DND-41 (cell line): Measurements from ENCODE around the gene OLR1.

Experiments
- ATAC-seq: fragments of 200-7000 bp; cut with Tn5 transposase; 3 replicates; pipeline ENCODE4 v1.9.1; 2021; ENCODE audit warnings: low read depth; ENCODE audit not compliant: insufficient read depth
- DNase-seq: peaks from one replicate; pipeline ENCODE4 v3.0.0-alpha.2; 2020
- H2AFZ ChIP-seq: 2 replicates; pipeline ENCODE4 v1.6.0; 2012; ENCODE audit warnings: low read depth, low read length
- H3K27ac ChIP-seq: 2 replicates; pipeline ENCODE4 v1.5.1; 2012; ENCODE audit warnings: low read length, inconsistent platforms
- H3K27me3 ChIP-seq: fragments of 200-600 bp; sonication (generic); 2 replicates; pipeline ENCODE4 v1.6.0; 2012; ENCODE audit warnings: low read length, mild to moderate bottlenecking, inconsistent platforms; ENCODE audit not compliant: insufficient read depth, poor library complexity
- H3K36me3 ChIP-seq: 2 replicates; pipeline ENCODE4 v1.5.1; 2012; ENCODE audit warnings: low read length, inconsistent platforms; ENCODE audit not compliant: insufficient read depth
- H3K4me1 ChIP-seq: 2 replicates; pipeline ENCODE4 v1.5.1; 2012; ENCODE audit warnings: mild to moderate bottlenecking, low read length; ENCODE audit not compliant: insufficient read depth
- H3K4me2 ChIP-seq: 2 replicates; pipeline ENCODE4 v1.6.0; 2012; ENCODE audit warnings: mild to moderate bottlenecking, moderate library complexity, low read length, inconsistent platforms; ENCODE audit not compliant: insufficient read depth
- H3K4me3 ChIP-seq, 2 experiments: fragments of 200-600 bp in 1 of 2; shearing (Covaris generic) in 1 of 2; 2 replicates each; pipeline ENCODE4 v1.5.1; 2012 to 2016; ENCODE audit warnings: inconsistent platforms in 2 of 2, low read length in 2 of 2, mild to moderate bottlenecking in 2 of 2, low read depth in 1 of 2, moderate library complexity in 1 of 2
- H3K79me2 ChIP-seq: 2 replicates; pipeline ENCODE4 v1.6.0; 2012; ENCODE audit warnings: low read length, inconsistent platforms; ENCODE audit not compliant: insufficient read depth
- H3K9ac ChIP-seq: 2 replicates; pipeline ENCODE4 v1.6.0; 2012; ENCODE audit warnings: low read depth, mild to moderate bottlenecking, inconsistent platforms, low read length, moderate library complexity
- H3K9me3 ChIP-seq: 2 replicates; pipeline ENCODE4 v1.5.1; 2012; ENCODE audit warnings: low read length, moderate library complexity, mild to moderate bottlenecking, inconsistent platforms; ENCODE audit not compliant: insufficient read depth, severe bottlenecking
- H4K20me1 ChIP-seq: 2 replicates; pipeline ENCODE4 v1.6.0; 2012; ENCODE audit warnings: low read length; ENCODE audit not compliant: insufficient read depth
- EZH2 ChIP-seq: IDR thresholded peaks from 3 replicates; pipeline ENCODE4 v1.6.1; 2012; ENCODE audit warnings: borderline replicate concordance, low read depth, mild to moderate bottlenecking, moderate library complexity, low read length, inconsistent platforms; ENCODE audit not compliant: severe bottlenecking
- TF ChIP-seq, protein P1 (sequence below): IDR thresholded peaks from 2 replicates; pipeline ENCODE4 v1.5.1; 2012; ENCODE audit warnings: borderline replicate concordance, low read length, moderate library complexity, mild to moderate bottlenecking; ENCODE audit not compliant: poor library complexity, severe bottlenecking; ENCODE audit errors: extremely low read depth

OLR1 gene

DNA sequence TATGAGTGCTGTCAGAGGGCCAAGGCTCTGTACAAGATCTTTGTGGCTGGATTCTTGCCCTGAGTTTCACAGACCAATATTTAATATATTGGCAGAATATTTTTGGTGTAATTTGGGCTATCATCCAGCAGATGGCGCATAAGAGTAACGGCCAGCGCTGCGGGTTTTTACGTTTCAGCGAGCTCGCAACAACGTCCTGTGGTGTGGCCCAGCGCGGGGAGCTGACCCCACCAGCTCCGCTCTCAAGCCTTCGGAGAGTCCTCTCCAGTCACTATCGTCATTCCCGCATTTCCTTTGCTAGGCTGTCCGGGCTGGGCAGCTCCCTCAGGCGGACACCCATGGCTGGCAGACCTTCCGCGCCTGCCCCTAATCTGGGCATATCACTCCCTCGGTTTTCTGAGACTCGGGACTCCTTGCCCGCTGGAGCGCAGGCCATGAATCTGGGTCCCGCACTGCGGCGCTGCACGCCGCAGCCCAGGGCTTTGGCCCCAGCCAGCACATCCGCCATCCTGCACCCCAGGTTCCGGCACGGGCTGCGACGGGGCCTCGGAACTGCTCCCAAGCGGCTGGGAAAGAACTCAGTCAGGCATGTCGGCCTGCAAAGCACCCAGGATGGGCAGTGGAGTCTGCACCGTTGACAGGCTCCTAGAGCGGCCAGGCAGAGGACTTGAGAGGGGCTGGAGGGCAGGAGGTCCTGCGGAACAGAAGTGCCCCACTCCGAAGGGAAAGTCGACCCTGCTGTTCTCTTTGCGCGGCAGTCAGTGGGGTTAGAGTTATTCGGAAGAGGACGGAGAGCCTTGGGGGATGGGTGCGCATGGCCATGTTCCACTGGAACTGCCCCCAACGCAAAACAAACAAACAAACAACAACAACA is 18.4 kb downstream of the OLR1 start:
- peak overlapping the region; percentile 12 for H2AFZ ChIP-seq
- no peak overlapping the region for H3K9ac ChIP-seq
- H3K27ac ChIP-seq: no peak overlapping the region
- H3K27me3 ChIP-seq: peaks cover 11% of the 10 kb centered on the region
- H3K9me3 ChIP-seq: no peaks in the 10 kb centered on the region
- H3K4me1 ChIP-seq: peaks cover 8% of the 10 kb centered on the region
- H3K79me2 ChIP-seq: no peaks in the 10 kb centered on the region
- H3K4me3 ChIP-seq: peak overlapping the region in 1 of 2 experiments; percentile 15; a peak in 2 of 4 replicates
- TF ChIP-seq, protein P1, sequence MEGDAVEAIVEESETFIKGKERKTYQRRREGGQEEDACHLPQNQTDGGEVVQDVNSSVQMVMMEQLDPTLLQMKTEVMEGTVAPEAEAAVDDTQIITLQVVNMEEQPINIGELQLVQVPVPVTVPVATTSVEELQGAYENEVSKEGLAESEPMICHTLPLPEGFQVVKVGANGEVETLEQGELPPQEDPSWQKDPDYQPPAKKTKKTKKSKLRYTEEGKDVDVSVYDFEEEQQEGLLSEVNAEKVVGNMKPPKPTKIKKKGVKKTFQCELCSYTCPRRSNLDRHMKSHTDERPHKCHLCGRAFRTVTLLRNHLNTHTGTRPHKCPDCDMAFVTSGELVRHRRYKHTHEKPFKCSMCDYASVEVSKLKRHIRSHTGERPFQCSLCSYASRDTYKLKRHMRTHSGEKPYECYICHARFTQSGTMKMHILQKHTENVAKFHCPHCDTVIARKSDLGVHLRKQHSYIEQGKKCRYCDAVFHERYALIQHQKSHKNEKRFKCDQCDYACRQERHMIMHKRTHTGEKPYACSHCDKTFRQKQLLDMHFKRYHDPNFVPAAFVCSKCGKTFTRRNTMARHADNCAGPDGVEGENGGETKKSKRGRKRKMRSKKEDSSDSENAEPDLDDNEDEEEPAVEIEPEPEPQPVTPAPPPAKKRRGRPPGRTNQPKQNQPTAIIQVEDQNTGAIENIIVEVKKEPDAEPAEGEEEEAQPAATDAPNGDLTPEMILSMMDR: peak; percentile 83
- TF ChIP-seq EZH2: no peak
- no peaks in the 10 kb centered on the region for H3K36me3 ChIP-seq
- H4K20me1 ChIP-seq: no peaks in the 10 kb centered on the region; the same call in 1 of the 2 replicates
- DNase-seq (peak; percentile 45), ATAC-seq (peak; percentile 54; the same call in 1 of the 3 replicates)
- H3K4me2 ChIP-seq: peak overlapping the region; percentile 50

DNA sequence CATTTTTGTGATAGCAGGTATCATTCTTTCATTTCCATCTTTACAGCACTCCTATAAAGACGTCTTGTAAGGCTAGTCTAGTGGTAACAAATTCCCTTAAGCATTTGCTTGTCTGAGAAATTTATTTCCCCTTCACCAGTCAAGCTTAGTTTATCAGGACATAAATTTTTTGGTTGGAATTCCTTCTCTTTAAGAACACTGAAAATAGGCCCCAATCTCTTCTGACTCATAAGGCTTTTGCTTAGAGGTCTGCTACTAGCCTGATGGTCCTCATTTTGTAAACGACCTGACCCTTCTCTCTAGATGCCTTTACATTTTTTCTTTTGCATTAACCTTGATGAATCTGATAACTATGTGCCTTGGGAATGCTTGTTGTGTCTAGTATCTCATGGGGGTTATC is 20.3 kb downstream of the OLR1 start:
- Histone ChIP-seq H3K27ac (no peak overlapping the region), H3K4me1 (peaks cover 8% of the 10 kb centered on the region), H3K27me3 (peaks cover 8% of the 10 kb centered on the region), H4K20me1 (no peaks in the 10 kb centered on the region; the same call in 1 of the 2 replicates), H3K4me3 (no peak overlapping the region), H3K9ac (no peak overlapping the region), H3K79me2 (no peaks in the 10 kb centered on the region), H3K36me3 (no peaks in the 10 kb centered on the region), H3K4me2 (no peak overlapping the region), H3K9me3 (no peaks in the 10 kb centered on the region), H2AFZ (no peak overlapping the region)
- ATAC-seq (no peak), DNase-seq (no peak)
- no peak for TF ChIP-seq EZH2
- TF ChIP-seq, protein P1: no peak

DNA sequence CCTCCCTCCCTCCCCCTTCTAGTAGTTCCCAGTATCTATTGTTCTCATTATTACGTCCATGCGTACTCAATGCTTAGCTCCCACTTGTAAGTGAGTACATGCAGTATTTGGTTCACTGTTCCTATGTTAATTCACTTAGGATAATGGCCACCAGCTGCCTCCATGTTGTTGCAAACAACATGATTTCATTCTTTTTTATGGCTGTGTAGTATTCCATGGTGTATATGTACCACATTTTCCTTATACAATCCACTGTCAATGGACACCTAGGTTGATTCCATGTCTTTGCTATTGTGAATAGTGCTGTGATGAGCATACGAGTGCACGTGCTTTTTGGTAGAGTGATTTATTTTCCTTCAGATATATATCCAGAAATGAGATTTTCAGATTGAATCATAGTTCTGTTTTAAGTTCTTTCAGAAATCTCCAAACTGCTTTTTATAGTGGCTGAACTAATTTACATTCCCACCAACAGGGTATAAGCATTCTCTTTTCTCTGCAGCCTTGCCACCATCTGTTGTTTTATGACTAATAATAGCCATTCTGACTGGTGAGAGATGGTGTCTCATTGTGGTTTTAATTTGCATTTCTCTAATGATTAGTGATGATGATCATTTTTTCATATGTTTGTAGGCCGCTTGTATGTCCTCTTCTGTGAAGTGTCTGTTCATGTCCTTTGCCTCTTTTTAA is 24.1 kb downstream of the OLR1 start:
- TF ChIP-seq, protein P1: no peak
- no peak for TF ChIP-seq EZH2
- no peak for ATAC-seq

More for the DNA sequence above, 24.1 kb downstream of the OLR1 start:
- H3K4me1 ChIP-seq: no peaks in the 10 kb centered on the region
- DNase-seq: no peak
- H2AFZ ChIP-seq: no peak overlapping the region
- no peak overlapping the region for H3K4me3 ChIP-seq
- H3K27me3 ChIP-seq: peaks cover 14% of the 10 kb centered on the region
- H4K20me1 ChIP-seq: no peaks in the 10 kb centered on the region
- H3K36me3 ChIP-seq: no peaks in the 10 kb centered on the region
- no peaks in the 10 kb centered on the region for H3K79me2 ChIP-seq
- H3K4me2 ChIP-seq: no peak overlapping the region
- H3K9ac ChIP-seq: no peak overlapping the region
- no peak overlapping the region for H3K27ac ChIP-seq
- no peaks in the 10 kb centered on the region for H3K9me3 ChIP-seq
